Loucy (cell line): ENCODE measurements around the gene PLD5.

ENCODE experiments used
- H2AFZ ChIP-seq: fragments of 200-600 bp; sonication (generic); 2 replicates; pipeline ENCODE4 v1.6.0; 2016; ENCODE audit warnings: antibody characterized with exemption, mild to moderate bottlenecking, low read length, moderate library complexity
- H3F3A ChIP-seq: fragments of 200-600 bp; 2 replicates; pipeline ENCODE4 v1.6.0; 2016; ENCODE audit warnings: antibody characterized with exemption, low read depth, mild to moderate bottlenecking
- H3K27me3 ChIP-seq: fragments of 200-600 bp; sonication (generic); 2 replicates; pipeline ENCODE4 v1.6.1; 2014; ENCODE audit warnings: low read length, mild to moderate bottlenecking; ENCODE audit not compliant: insufficient read depth, poor library complexity, severe bottlenecking
- H3K36me3 ChIP-seq: fragments of 200-600 bp; sonication (generic); 2 replicates; pipeline ENCODE4 v1.6.1; 2016; ENCODE audit warnings: low read length; ENCODE audit not compliant: insufficient read depth
- H3K4me1 ChIP-seq: fragments of 200-600 bp; sonication (generic); 2 replicates; pipeline ENCODE4 v1.5.1; 2014; ENCODE audit warnings: low read length, mild to moderate bottlenecking; ENCODE audit not compliant: insufficient read depth, poor library complexity, severe bottlenecking
- H3K4me2 ChIP-seq: fragments of 200-600 bp; sonication (generic); 2 replicates; pipeline ENCODE4 v1.6.0; 2014; ENCODE audit warnings: antibody characterized with exemption, low read length, low read depth, mild to moderate bottlenecking; ENCODE audit not compliant: poor library complexity, severe bottlenecking
- H3K4me3 ChIP-seq: fragments of 200-600 bp; sonication (generic); 2 replicates; pipeline ENCODE4 v1.5.1; 2014; ENCODE audit warnings: low read length, mild to moderate bottlenecking, mixed read lengths; ENCODE audit not compliant: poor library complexity, severe bottlenecking
- H3K79me2 ChIP-seq: fragments of 200-600 bp; sonication (generic); 2 replicates; pipeline ENCODE4 v1.6.1; 2014; ENCODE audit warnings: low read length; ENCODE audit not compliant: insufficient read depth
- H3K9ac ChIP-seq: fragments of 200-600 bp; sonication (generic); 2 replicates; pipeline ENCODE4 v1.6.0; 2014; ENCODE audit warnings: mild to moderate bottlenecking, low read depth, low read length, moderate library complexity; ENCODE audit not compliant: poor library complexity, severe bottlenecking
- H3K9me2 ChIP-seq: fragments of 200-600 bp; sonication (generic); replicated peaks from 2 replicates; pipeline ENCODE4 v1.6.1; 2016; ENCODE audit warnings: low read depth, low read length, mixed read lengths
- H3K9me3 ChIP-seq: fragments of 200-600 bp; sonication (generic); 2 replicates; pipeline ENCODE4 v1.6.1; 2014; ENCODE audit warnings: mild to moderate bottlenecking, antibody characterized with exemption, low read length, low read depth; ENCODE audit not compliant: insufficient read depth
- H4K20me1 ChIP-seq: fragments of 200-600 bp; sonication (generic); 2 replicates; pipeline ENCODE4 v1.6.0; 2014; ENCODE audit warnings: antibody characterized with exemption, low read length, mild to moderate bottlenecking; ENCODE audit not compliant: insufficient read depth, poor library complexity, severe bottlenecking
- EZH2phosphoT487 ChIP-seq: fragments of 200-600 bp; IDR thresholded peaks from 2 replicates; pipeline ENCODE4 v1.6.1; 2018; ENCODE audit warnings: antibody characterized with exemption, mild to moderate bottlenecking, moderate library complexity, borderline replicate concordance
- TF ChIP-seq, protein P1 (sequence below): fragments of 200-600 bp; sonication (generic); conservative IDR thresholded peaks from 2 replicates; pipeline ENCODE4 v1.5.1; 2014; ENCODE audit warnings: mild to moderate bottlenecking, antibody characterized with exemption, low read length

PLD5 gene

DNA sequence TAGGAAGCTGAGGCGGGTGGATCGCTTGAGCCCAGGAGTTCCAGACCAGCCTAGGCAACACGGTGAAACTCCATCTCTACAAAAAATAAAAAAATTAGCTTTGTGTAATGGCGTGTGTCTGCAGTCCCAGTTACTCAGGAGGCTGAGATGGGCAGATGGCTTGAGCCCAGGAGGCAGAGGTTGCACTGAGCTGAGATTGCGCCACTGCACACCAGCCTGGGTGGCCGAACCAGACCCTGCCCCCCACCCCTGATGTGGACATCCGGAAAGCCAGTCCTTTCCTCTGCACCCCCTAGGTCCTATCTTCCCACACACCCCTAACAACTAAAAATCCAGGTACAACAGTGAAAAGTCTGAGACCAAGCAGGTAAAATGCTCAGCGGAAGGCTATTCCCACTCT lies 71.9 kb downstream of the PLD5 start:
- TF ChIP-seq, protein P1, sequence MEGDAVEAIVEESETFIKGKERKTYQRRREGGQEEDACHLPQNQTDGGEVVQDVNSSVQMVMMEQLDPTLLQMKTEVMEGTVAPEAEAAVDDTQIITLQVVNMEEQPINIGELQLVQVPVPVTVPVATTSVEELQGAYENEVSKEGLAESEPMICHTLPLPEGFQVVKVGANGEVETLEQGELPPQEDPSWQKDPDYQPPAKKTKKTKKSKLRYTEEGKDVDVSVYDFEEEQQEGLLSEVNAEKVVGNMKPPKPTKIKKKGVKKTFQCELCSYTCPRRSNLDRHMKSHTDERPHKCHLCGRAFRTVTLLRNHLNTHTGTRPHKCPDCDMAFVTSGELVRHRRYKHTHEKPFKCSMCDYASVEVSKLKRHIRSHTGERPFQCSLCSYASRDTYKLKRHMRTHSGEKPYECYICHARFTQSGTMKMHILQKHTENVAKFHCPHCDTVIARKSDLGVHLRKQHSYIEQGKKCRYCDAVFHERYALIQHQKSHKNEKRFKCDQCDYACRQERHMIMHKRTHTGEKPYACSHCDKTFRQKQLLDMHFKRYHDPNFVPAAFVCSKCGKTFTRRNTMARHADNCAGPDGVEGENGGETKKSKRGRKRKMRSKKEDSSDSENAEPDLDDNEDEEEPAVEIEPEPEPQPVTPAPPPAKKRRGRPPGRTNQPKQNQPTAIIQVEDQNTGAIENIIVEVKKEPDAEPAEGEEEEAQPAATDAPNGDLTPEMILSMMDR, result no peak
- TF ChIP-seq EZH2phosphoT487, result no peak
- H3F3A ChIP-seq, result no peaks in the 10 kb centered on the region
- H4K20me1 ChIP-seq, result no peaks in the 10 kb centered on the region
- H3K27me3 ChIP-seq, result no peaks in the 10 kb centered on the region
- H3K4me1 ChIP-seq, result no peaks in the 10 kb centered on the region
- no peaks in the 10 kb centered on the region for H3K79me2 ChIP-seq
- no peak overlapping the region for H3K4me3 ChIP-seq
- no peak overlapping the region for H3K9ac ChIP-seq
- no peak overlapping the region for H2AFZ ChIP-seq
- no peaks in the 10 kb centered on the region for H3K9me2 ChIP-seq
- no peaks in the 10 kb centered on the region for H3K9me3 ChIP-seq
- no peaks in the 10 kb centered on the region for H3K36me3 ChIP-seq
- no peak overlapping the region for H3K4me2 ChIP-seq

- no peak overlapping the region for H2AFZ ChIP-seq
- no peaks in the 10 kb centered on the region for H3K4me1 ChIP-seq
- no peaks in the 10 kb centered on the region for H3F3A ChIP-seq
- H3K79me2 ChIP-seq, result no peaks in the 10 kb centered on the region
- H3K4me3 ChIP-seq, result no peak overlapping the region
- no peak overlapping the region for H3K9ac ChIP-seq
- H4K20me1 ChIP-seq, result no peaks in the 10 kb centered on the region
- no peaks in the 10 kb centered on the region for H3K36me3 ChIP-seq
- TF ChIP-seq, protein P1, result no peak
- no peak for TF ChIP-seq EZH2phosphoT487
- no peaks in the 10 kb centered on the region for H3K9me3 ChIP-seq
- H3K27me3 ChIP-seq, result no peaks in the 10 kb centered on the region
- H3K4me2 ChIP-seq, result no peak overlapping the region
- no peaks in the 10 kb centered on the region for H3K9me2 ChIP-seq
These were observed 74.8 kb downstream of the PLD5 start for GRCh38 chr1:242449661-242450060.

GRCh38 chr1:242448910-242449645 lies 75.4 kb downstream of the PLD5 start:
- no peaks in the 10 kb centered on the region for H4K20me1 ChIP-seq
- H3K27me3 ChIP-seq, result no peaks in the 10 kb centered on the region
- H3K36me3 ChIP-seq, result no peaks in the 10 kb centered on the region
- H3K4me3 ChIP-seq, result no peak overlapping the region
- no peak overlapping the region for H2AFZ ChIP-seq
- no peaks in the 10 kb centered on the region for H3K4me1 ChIP-seq
- H3F3A ChIP-seq, result no peaks in the 10 kb centered on the region
- H3K4me2 ChIP-seq, result no peak overlapping the region
- no peak overlapping the region for H3K9ac ChIP-seq
- TF ChIP-seq EZH2phosphoT487, result no peak
- TF ChIP-seq, protein P1, result no peak
- H3K9me2 ChIP-seq, result no peaks in the 10 kb centered on the region
- H3K9me3 ChIP-seq, result no peaks in the 10 kb centered on the region
- H3K79me2 ChIP-seq, result no peaks in the 10 kb centered on the region
